HL-60 (cell line): Measurements from ENCODE around the gene GEMIN2.
"Not testable (repeated sequence)": the region's sequence is repeated elsewhere in the genome, so short reads cannot be mapped to it uniquely, and the experiment has no call there.

Experiments
- DNase-seq, 2 experiments: peaks; one replicate each; pipeline ENCODE4 v3.0.0-alpha.2; 2010 to 2020; ENCODE audit warnings: low read depth in 1 of 2, low spot score in 1 of 2
- H3K27ac ChIP-seq: fragments of 250-450 bp; sonication (Bioruptor Pico); replicated peaks from 2 replicates; pipeline ENCODE4 v1.5.1; 2020; ENCODE audit warnings: mild to moderate bottlenecking, moderate library complexity
- H3K27me3 ChIP-seq: fragments of 250-450 bp; sonication (Bioruptor Pico); 2 replicates; pipeline ENCODE4 v1.5.1; 2021; ENCODE audit warnings: mild to moderate bottlenecking, moderate library complexity; ENCODE audit not compliant: insufficient read depth, poor library complexity, severe bottlenecking
- H3K4me3 ChIP-seq: replicated peaks from 2 replicates; pipeline ENCODE4 v1.5.1; 2011; ENCODE audit warnings: mild to moderate bottlenecking, control low read depth, low read length; ENCODE audit not compliant: insufficient read depth
- CTCF ChIP-seq: IDR thresholded peaks from one replicate; pipeline ENCODE4 v1.5.1; 2011; ENCODE audit warnings: low read length, control low read depth, inconsistent platforms; ENCODE audit not compliant: insufficient read depth
- GABPA ChIP-seq: IDR thresholded peaks from 2 replicates; pipeline ENCODE4 v1.6.1; 2012; ENCODE audit warnings: low read depth
- POLR2AphosphoS5 ChIP-seq: IDR thresholded peaks from 2 replicates; pipeline ENCODE4 v1.6.1; 2012; ENCODE audit warnings: low read depth
- SPI1 ChIP-seq: IDR thresholded peaks from 2 replicates; pipeline ENCODE4 v1.6.1; 2012; ENCODE audit warnings: low read depth, mild to moderate bottlenecking, borderline replicate concordance
- TF ChIP-seq, protein P1 (sequence below): IDR thresholded peaks from 2 replicates; pipeline ENCODE4 v1.6.1; 2012; ENCODE audit warnings: low read depth; ENCODE audit not compliant: insufficient replicate concordance

GEMIN2 gene

GRCh38 chr14:39102969-39103957 lies 10.9 kb upstream of the GEMIN2 start, which contains the start of gene SEC23A:
Gene SEC23A, minus strand, starts transcription at chr14:39103235. Its CDS starts 7,117 bp downstream, at chr14:39096118.
- H3K27ac ChIP-seq, result peak within 1 kb of the TSS; percentile 76
- DNase-seq, result peak; percentile 65 to 89
- peak within 1 kb of the TSS; percentile 87 for H3K4me3 ChIP-seq
- TF ChIP-seq CTCF (no peak), SPI1 (no peak), POLR2AphosphoS5 (peak; percentile 75), GABPA (peak; percentile 76)
- TF ChIP-seq, protein P1, sequence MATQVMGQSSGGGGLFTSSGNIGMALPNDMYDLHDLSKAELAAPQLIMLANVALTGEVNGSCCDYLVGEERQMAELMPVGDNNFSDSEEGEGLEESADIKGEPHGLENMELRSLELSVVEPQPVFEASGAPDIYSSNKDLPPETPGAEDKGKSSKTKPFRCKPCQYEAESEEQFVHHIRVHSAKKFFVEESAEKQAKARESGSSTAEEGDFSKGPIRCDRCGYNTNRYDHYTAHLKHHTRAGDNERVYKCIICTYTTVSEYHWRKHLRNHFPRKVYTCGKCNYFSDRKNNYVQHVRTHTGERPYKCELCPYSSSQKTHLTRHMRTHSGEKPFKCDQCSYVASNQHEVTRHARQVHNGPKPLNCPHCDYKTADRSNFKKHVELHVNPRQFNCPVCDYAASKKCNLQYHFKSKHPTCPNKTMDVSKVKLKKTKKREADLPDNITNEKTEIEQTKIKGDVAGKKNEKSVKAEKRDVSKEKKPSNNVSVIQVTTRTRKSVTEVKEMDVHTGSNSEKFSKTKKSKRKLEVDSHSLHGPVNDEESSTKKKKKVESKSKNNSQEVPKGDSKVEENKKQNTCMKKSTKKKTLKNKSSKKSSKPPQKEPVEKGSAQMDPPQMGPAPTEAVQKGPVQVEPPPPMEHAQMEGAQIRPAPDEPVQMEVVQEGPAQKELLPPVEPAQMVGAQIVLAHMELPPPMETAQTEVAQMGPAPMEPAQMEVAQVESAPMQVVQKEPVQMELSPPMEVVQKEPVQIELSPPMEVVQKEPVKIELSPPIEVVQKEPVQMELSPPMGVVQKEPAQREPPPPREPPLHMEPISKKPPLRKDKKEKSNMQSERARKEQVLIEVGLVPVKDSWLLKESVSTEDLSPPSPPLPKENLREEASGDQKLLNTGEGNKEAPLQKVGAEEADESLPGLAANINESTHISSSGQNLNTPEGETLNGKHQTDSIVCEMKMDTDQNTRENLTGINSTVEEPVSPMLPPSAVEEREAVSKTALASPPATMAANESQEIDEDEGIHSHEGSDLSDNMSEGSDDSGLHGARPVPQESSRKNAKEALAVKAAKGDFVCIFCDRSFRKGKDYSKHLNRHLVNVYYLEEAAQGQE, result peak; percentile 51
- no peaks in the 10 kb centered on the region for H3K27me3 ChIP-seq

DNA sequence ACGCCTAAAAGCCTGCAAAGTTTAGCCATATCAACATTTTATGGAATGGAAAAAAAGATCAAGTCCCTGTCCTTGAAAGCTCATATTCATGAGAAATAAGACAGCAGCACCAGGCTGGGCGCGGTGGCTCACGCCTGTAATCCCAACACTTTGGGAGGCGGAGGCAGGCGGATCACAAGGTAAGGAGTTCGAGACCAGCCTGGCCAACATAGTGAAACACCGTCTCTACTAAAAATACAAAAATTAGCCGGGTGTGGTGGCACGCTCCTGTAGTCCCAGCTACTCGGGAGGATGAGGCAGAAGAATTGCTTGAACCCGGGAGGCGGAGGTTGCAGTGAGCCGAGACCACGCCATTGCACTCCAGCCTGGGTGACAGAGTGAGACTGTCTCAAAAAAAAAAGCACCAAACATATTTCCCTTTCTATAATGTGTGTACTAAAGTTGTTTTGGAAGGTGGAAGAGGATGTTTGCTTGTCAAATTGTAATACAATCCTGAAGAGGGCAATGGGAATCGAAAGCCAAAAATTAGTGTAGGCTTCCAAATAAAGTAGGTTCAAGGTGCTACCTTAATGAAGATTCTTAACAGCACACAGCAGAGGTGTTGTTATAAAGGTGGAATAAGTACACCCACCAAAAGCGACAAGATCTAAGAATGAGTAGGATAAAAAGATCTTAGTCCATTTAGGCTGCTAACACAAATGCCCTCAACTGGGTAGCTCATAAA lies 9.9 kb upstream of the GEMIN2 start:
- not testable (repeated sequence) for DNase-seq, H3K27me3 ChIP-seq
- H3K27ac ChIP-seq, result peak overlapping the region; percentile 76
- H3K4me3 ChIP-seq, result peak overlapping the region; percentile 87

GRCh38 chr14:39107591-39107996 lies 6.5 kb upstream of the GEMIN2 start:
- no peak overlapping the region for H3K4me3 ChIP-seq
- no peak for TF ChIP-seq GABPA
- peak; percentile 18 for TF ChIP-seq CTCF
- TF ChIP-seq POLR2AphosphoS5, result no peak
- H3K27ac ChIP-seq, result no peak overlapping the region
- no peaks in the 10 kb centered on the region for H3K27me3 ChIP-seq
- DNase-seq, result no peak

- TF ChIP-seq POLR2AphosphoS5, result no peak
- TF ChIP-seq, protein P1, result no peak
- TF ChIP-seq SPI1, result no peak
- TF ChIP-seq GABPA, result no peak
- TF ChIP-seq CTCF, result no peak
- Histone ChIP-seq H3K4me3 (no peak overlapping the region), H3K27me3 (no peaks in the 10 kb centered on the region), H3K27ac (no peak overlapping the region)
- DNase-seq, result no peak
These were observed 5.3 kb upstream of the GEMIN2 start for GRCh38 chr14:39108791-39109190.
